Liver (tissue), 9 donors: ENCODE measurements around the gene CTU1. TPM values are rescaled to one million over a fixed set of nuclear protein-coding genes. Genes with fewer than 3 reads are reported as not detected.

Source experiments
- DNase-seq: peaks from one replicate; pipeline ENCODE4 v3.0.0-alpha.2; 2017; ENCODE audit warnings: low spot score
- H3K27ac ChIP-seq, 2 donors: one replicate each; pipeline ENCODE4 v1.7.0; 2013; ENCODE audit warnings: inconsistent platforms in 2 of 2, low read length in 2 of 2, control low read depth in 1 of 2, low read depth in 1 of 2, mild to moderate bottlenecking in 1 of 2
- H3K27me3 ChIP-seq, 4 donors: one replicate each; pipeline versions ENCODE4 v1.6.1 to v1.7.0; 2013; ENCODE audit warnings: low read length in 3 of 4, inconsistent platforms in 1 of 4, mild to moderate bottlenecking in 1 of 4, moderate library complexity in 1 of 4; ENCODE audit not compliant: control insufficient read depth in 4 of 4, insufficient read depth in 4 of 4
- H3K36me3 ChIP-seq, 4 donors: one replicate each; pipeline versions ENCODE4 v1.6.1 to v1.7.0; 2013; ENCODE audit warnings: low read length in 3 of 4, mild to moderate bottlenecking in 3 of 4, low read depth in 1 of 4, moderate library complexity in 1 of 4; ENCODE audit not compliant: control insufficient read depth in 4 of 4, insufficient read depth in 3 of 4
- H3K4me1 ChIP-seq, 4 donors: one replicate each; pipeline versions ENCODE4 v1.6.1 to v1.7.0; 2013; ENCODE audit warnings: low read length in 3 of 4, mild to moderate bottlenecking in 3 of 4, moderate library complexity in 1 of 4; ENCODE audit not compliant: control insufficient read depth in 4 of 4, insufficient read depth in 4 of 4
- H3K4me3 ChIP-seq, 3 donors: one replicate each; pipeline versions ENCODE4 v1.6.1 to v1.7.0; 2013; ENCODE audit warnings: low read length in 3 of 3, control low read depth in 1 of 3, low read depth in 1 of 3, mild to moderate bottlenecking in 1 of 3
- H3K9ac ChIP-seq, 2 donors: one replicate each; pipeline ENCODE4 v1.7.0; 2013; ENCODE audit warnings: low read length in 2 of 2, mild to moderate bottlenecking in 2 of 2, moderate library complexity in 2 of 2, control low read depth in 1 of 2, low read depth in 1 of 2
- H3K9me3 ChIP-seq, 4 donors: one replicate each; pipeline versions ENCODE4 v1.6.1 to v1.7.0; 2013; ENCODE audit warnings: low read length in 3 of 4; ENCODE audit not compliant: control insufficient read depth in 4 of 4
- ATF3 ChIP-seq: IDR thresholded peaks from 2 replicates; pipeline ENCODE4 v1.6.1; 2016; ENCODE audit warnings: antibody characterized with exemption
- CTCF ChIP-seq: fragments of 150-350 bp; IDR thresholded peaks from 2 replicates; pipeline ENCODE4 v1.5.1; 2017; ENCODE audit warnings: improper control_type of control experiment, low read depth, low read length; ENCODE audit not compliant: missing input control
- EGR1 ChIP-seq, 2 donors: IDR thresholded peaks; 2 replicates each; pipeline ENCODE4 v1.6.1; 2016 to 2018; ENCODE audit warnings: antibody characterized with exemption in 2 of 2, low read depth in 2 of 2
- FOXA1 ChIP-seq: IDR thresholded peaks from 2 replicates; pipeline ENCODE4 v1.6.1; 2016; ENCODE audit warnings: antibody characterized with exemption
- FOXA2 ChIP-seq: IDR thresholded peaks from 2 replicates; pipeline ENCODE4 v1.6.1; 2016; ENCODE audit warnings: antibody characterized with exemption
- GABPA ChIP-seq, 2 donors: IDR thresholded peaks in 1 of 2; conservative IDR thresholded peaks in 1 of 2; 2 replicates each; pipeline ENCODE4 v1.6.1; 2016; ENCODE audit warnings: antibody characterized with exemption in 2 of 2, mild to moderate bottlenecking in 1 of 2, moderate library complexity in 1 of 2
- HNF4A ChIP-seq, 2 donors: conservative IDR thresholded peaks; 2 replicates each; pipeline ENCODE4 v1.6.1; 2016; ENCODE audit warnings: antibody characterized with exemption in 2 of 2, mild to moderate bottlenecking in 2 of 2
- MAX ChIP-seq: IDR thresholded peaks from 2 replicates; pipeline ENCODE4 v1.6.1; 2016; ENCODE audit warnings: antibody characterized with exemption
- NR2F2 ChIP-seq: IDR thresholded peaks from 2 replicates; pipeline ENCODE4 v1.6.1; 2016; ENCODE audit warnings: antibody characterized with exemption
- RAD21 ChIP-seq, 2 donors: IDR thresholded peaks; 2 replicates each; pipeline ENCODE4 v1.6.1; 2016; ENCODE audit warnings: antibody characterized with exemption in 2 of 2, mild to moderate bottlenecking in 2 of 2
- REST ChIP-seq: IDR thresholded peaks from 2 replicates; pipeline ENCODE4 v1.6.1; 2016; ENCODE audit warnings: antibody characterized with exemption, mild to moderate bottlenecking
- RXRA ChIP-seq, 2 donors: IDR thresholded peaks; 2 replicates each; pipeline ENCODE4 v1.6.1; 2017 to 2018; ENCODE audit warnings: antibody characterized with exemption in 2 of 2, mild to moderate bottlenecking in 1 of 2
- SP1 ChIP-seq: IDR thresholded peaks from 2 replicates; pipeline ENCODE4 v1.6.1; 2018; ENCODE audit warnings: antibody characterized with exemption, mild to moderate bottlenecking
- TAF1 ChIP-seq: conservative IDR thresholded peaks from 2 replicates; pipeline ENCODE4 v1.6.1; 2016; ENCODE audit warnings: antibody characterized with exemption, mild to moderate bottlenecking
- YY1 ChIP-seq: IDR thresholded peaks from 2 replicates; pipeline ENCODE4 v1.6.1; 2016; ENCODE audit warnings: antibody characterized with exemption, mild to moderate bottlenecking
- ZBTB33 ChIP-seq: IDR thresholded peaks from 2 replicates; pipeline ENCODE4 v1.6.1; 2016; ENCODE audit warnings: antibody characterized with exemption
- WGBS: extraction: QIAGEN DNeasy Blood & Tissue Kit; methylation state at CpG from one replicate; pipeline ENCODE4 v1.1.7; 2013; 5-methylcytosine and 5-hydroxymethylcytosine counted together
- polyA plus RNA-seq, 2 donors: library from polyadenylated mRNA; stranded (reverse) in 1 of 2; unstranded in 1 of 2; fragments of 200-250 nt in 1 of 2; fragments of >200 nt in 1 of 2; fragmentation: Nextera tagmentation in 1 of 2; extraction: Ambion mirVana in 1 of 2; gene quantifications; one replicate each; pipeline versions ENCODE4 v1.2.1 to v1.2.3, GENCODE V29; 2013 to 2015
- total RNA-seq, 2 donors: library from RNA; depleted of rRNA; stranded (reverse); fragments of >200 nt; gene quantifications; one replicate each; pipeline ENCODE4 v1.2.3, GENCODE V29; 2014
- donor health status: healthy.
- donor health status: healthy.
- donor health status: healthy.
- donor health status: healthy.
- donor health status: healthy.

CTU1 gene
- total and polyA plus RNA-seq, 4 donors, result 0.19 to 3.7 (median 2.5) TPM

GRCh38 chr19:51078731-51079130 lies 29.5 kb downstream of the CTU1 start:
- DNase-seq, result no peak
- WGBS, result 87% methylated on average over 6 of the region's 6 CpGs
- no peak for TF ChIP-seq MAX
- TF ChIP-seq RAD21 (IDR thresholded peaks at IDR 0.05), result no peak
- no peak for TF ChIP-seq RXRA (IDR thresholded peaks at IDR 0.05)
- TF ChIP-seq GABPA (IDR thresholded peaks at IDR 0.05 in 1 of 2, conservative IDR thresholded peaks at IDR 0.05 in 1 of 2), result no peak
- TF ChIP-seq TAF1, result no peak
- no peak for TF ChIP-seq YY1
- no peak for TF ChIP-seq FOXA2
- TF ChIP-seq ZBTB33, result no peak
- TF ChIP-seq SP1, result no peak
- TF ChIP-seq FOXA1, result no peak
- TF ChIP-seq HNF4A (conservative IDR thresholded peaks at IDR 0.05), result no peak
- no peak for TF ChIP-seq EGR1 (IDR thresholded peaks at IDR 0.05; ENCODE audit: low read depth in 2 of 2)
- TF ChIP-seq NR2F2, result no peak
- no peak for TF ChIP-seq ATF3
- Histone ChIP-seq H3K9ac (no peak overlapping the region), H3K36me3 (no peaks in the 10 kb centered on the region), H3K9me3 (peaks cover 0 to 5% (median 2%) of the 10 kb centered on the region in 4 donors), H3K4me1 (no peaks in the 10 kb centered on the region), H3K27me3 (peaks cover 0 to 5% (median 0%) of the 10 kb centered on the region in 4 donors), H3K27ac (no peak overlapping the region), H3K4me3 (no peak overlapping the region)

- H3K9ac ChIP-seq, result no peak overlapping the region
- no peaks in the 10 kb centered on the region for H3K4me1 ChIP-seq
- no peak for DNase-seq
- peaks cover 0 to 7% (median 3%) of the 10 kb centered on the region in 4 donors for H3K9me3 ChIP-seq
- WGBS, result 62% methylated on average over 6 of the region's 6 CpGs
- H3K4me3 ChIP-seq, result no peak overlapping the region
- H3K36me3 ChIP-seq, result no peaks in the 10 kb centered on the region
- H3K27ac ChIP-seq, result no peak overlapping the region
- H3K27me3 ChIP-seq, result peaks cover 0 to 5% (median 0%) of the 10 kb centered on the region in 4 donors
- TF ChIP-seq REST (no peak), YY1 (no peak), NR2F2 (no peak), RXRA (IDR thresholded peaks at IDR 0.05) (no peak), MAX (no peak), GABPA (IDR thresholded peaks at IDR 0.05 in 1 of 2, conservative IDR thresholded peaks at IDR 0.05 in 1 of 2) (no peak), SP1 (no peak), CTCF (no peak), EGR1 (IDR thresholded peaks at IDR 0.05; ENCODE audit: low read depth in 2 of 2) (no peak), ZBTB33 (no peak)
Observed at GRCh38 chr19:51078104-51078503, 30.1 kb downstream of the CTU1 start.
